GM12878 (cell line): Measurements from ENCODE around the gene SETBP1. TPM values are rescaled to one million over a fixed set of nuclear protein-coding genes. Genes with fewer than 3 reads are reported as not detected.
A peak's percentile ranks its signal among the peaks of the same experiment; 100 is the strongest.

Experiments used
- ATAC-seq: fragments of 200-7000 bp; cut with Tn5 transposase; 3 replicates; pipeline ENCODE4 v1.9.1; 2020; ENCODE audit warnings: mild to moderate bottlenecking, moderate library complexity
- BruUV-seq: library from RNA; stranded (reverse); fragments of 400-500 nt; replicated peaks from 2 replicates; lab custom pipeline; 2021; lab: Mats Ljungman, UMichigan
- CTCF ChIA-PET: fragments of 300-600 bp; sonication (Branson Sonifier 250); formaldehyde crosslinking; extraction: SDS; loops from one replicate; lab custom pipeline; 2021; ENCODE audit warnings: inconsistent platforms; lab: Yijun Ruan, JAX
- POLR2A ChIA-PET: fragments of 350-600 bp; formaldehyde crosslinking; extraction: SDS; loops from one replicate; lab custom pipeline; 2021; ENCODE audit warnings: inconsistent platforms; lab: Charles Lee
- RAD21 ChIA-PET: fragments of 300-600 bp; sonication (Branson Sonifier 250); formaldehyde crosslinking; loops from one replicate; lab custom pipeline; 2023; ENCODE audit warnings: antibody characterized with exemption; ENCODE audit not compliant: unreplicated experiment; lab: Charles Lee
- SMC1A ChIA-PET: fragments of 300-600 bp; sonication (Branson Sonifier 250); formaldehyde crosslinking; loops from one replicate; lab custom pipeline; 2023; ENCODE audit not compliant: unreplicated experiment, uncharacterized antibody; lab: Charles Lee
- DNase-seq: peaks from one replicate; pipeline ENCODE4 v3.0.0-alpha.2; 2011; ENCODE audit warnings: low read depth, low spot score
- FAIRE-seq: peaks from 3 replicates; lab custom pipeline; 2011; peaks lifted over from hg19 to GRCh38; lab: Jason Lieb, UNC
- H2AFZ ChIP-seq: 2 replicates; pipeline ENCODE4 v1.6.0; 2011; ENCODE audit warnings: low read depth, low read length, control low read depth; ENCODE audit not compliant: control insufficient read depth
- H3K27ac ChIP-seq: 2 replicates; pipeline ENCODE4 v1.5.1; 2011; ENCODE audit warnings: control low read depth; ENCODE audit not compliant: control insufficient read depth, insufficient read depth
- H3K27me3 ChIP-seq, 2 experiments: replicated peaks in 1 of 2; 2 replicates each; pipeline versions ENCODE4 v1.6.0 to v1.6.1; 2011; ENCODE audit warnings: low read length in 1 of 2; ENCODE audit not compliant: control insufficient read depth in 2 of 2, insufficient read depth in 2 of 2
- H3K36me3 ChIP-seq, 2 experiments: 2 replicates each; pipeline ENCODE4 v1.5.1; 2011; ENCODE audit warnings: low read length in 1 of 2; ENCODE audit not compliant: control insufficient read depth in 2 of 2, insufficient read depth in 2 of 2
- H3K4me1 ChIP-seq: 2 replicates; pipeline ENCODE4 v1.6.1; 2011; ENCODE audit warnings: mild to moderate bottlenecking, low read length, moderate library complexity, mixed read lengths; ENCODE audit not compliant: control insufficient read depth, insufficient read depth
- H3K4me2 ChIP-seq: 2 replicates; pipeline ENCODE4 v1.6.0; 2011; ENCODE audit warnings: control low read depth; ENCODE audit not compliant: control insufficient read depth, insufficient read depth
- H3K4me3 ChIP-seq: fragments of 200-600 bp; sonication (generic); 2 replicates; pipeline ENCODE4 v1.5.1; 2016
- H3K79me2 ChIP-seq: 2 replicates; pipeline ENCODE4 v1.6.0; 2011; ENCODE audit warnings: low read length; ENCODE audit not compliant: control insufficient read depth, insufficient read depth
- H3K9ac ChIP-seq: 2 replicates; pipeline ENCODE4 v1.8.0; 2011; ENCODE audit warnings: low read length, control low read depth, mixed read lengths; ENCODE audit not compliant: control insufficient read depth, insufficient read depth
- H3K9me3 ChIP-seq: replicated peaks from 3 replicates; pipeline ENCODE4 v1.5.1; 2011; ENCODE audit warnings: mild to moderate bottlenecking, low read length; ENCODE audit not compliant: control insufficient read depth, insufficient read depth
- H4K20me1 ChIP-seq: 2 replicates; pipeline ENCODE4 v1.6.0; 2011; ENCODE audit not compliant: control insufficient read depth, insufficient read depth
- BCL3 ChIP-seq: IDR thresholded peaks from 2 replicates; pipeline ENCODE4 v1.6.1; 2011; ENCODE audit warnings: borderline replicate concordance, low read depth, mild to moderate bottlenecking, moderate library complexity, low read length; ENCODE audit not compliant: insufficient read depth, poor library complexity, severe bottlenecking
- CEBPZ ChIP-seq: fragments of 150-350 bp; IDR thresholded peaks from 2 replicates; pipeline ENCODE4 v1.6.1; 2016; ENCODE audit warnings: low read depth, low read length
- E2F4 ChIP-seq: IDR thresholded peaks from 2 replicates; pipeline ENCODE4 v1.6.1; 2012; ENCODE audit warnings: low read depth, low read length, improper control_type of control experiment
- HCFC1 ChIP-seq: fragments of 150-350 bp; IDR thresholded peaks from 2 replicates; pipeline ENCODE4 v1.6.1; 2014; ENCODE audit warnings: low read length
- HDAC6 ChIP-seq: fragments of 200-600 bp; sonication (generic); IDR thresholded peaks from one replicate; pipeline ENCODE4 v1.8.0; 2017; ENCODE audit warnings: antibody characterized with exemption; ENCODE audit not compliant: unreplicated experiment
- JUNB ChIP-seq: IDR thresholded peaks from 2 replicates; pipeline ENCODE4 v1.6.1; 2016; ENCODE audit warnings: antibody characterized with exemption, mild to moderate bottlenecking
- PRDM15 ChIP-seq: fragments of 450-650 bp; formaldehyde crosslinking; IDR thresholded peaks from 2 replicates; pipeline ENCODE4 v1.4.0; 2020; ENCODE audit warnings: mild to moderate bottlenecking, moderate library complexity
- TARDBP ChIP-seq: IDR thresholded peaks from 2 replicates; pipeline ENCODE4 v1.6.1; 2016; ENCODE audit warnings: borderline replicate concordance
- YBX1 ChIP-seq: fragments of 450-650 bp; IDR thresholded peaks from 2 replicates; pipeline ENCODE4 v1.6.1; 2016; ENCODE audit warnings: antibody characterized with exemption
- ZNF622 ChIP-seq: fragments of 450-650 bp; IDR thresholded peaks from 2 replicates; pipeline ENCODE4 v1.6.1; 2017; ENCODE audit warnings: mild to moderate bottlenecking, inconsistent platforms
- WGBS: methylation state at CpG from one replicate; pipeline ENCODE4 v1.1.6; 2016; ENCODE audit warnings: low lambda C conversion rate; ENCODE audit not compliant: insufficient replicate concordance, insufficient coverage; ENCODE audit errors: missing lambda C conversion rate; 5-methylcytosine and 5-hydroxymethylcytosine counted together
- in situ Hi-C: fragments of 300-500 bp; cut with MboI; formaldehyde crosslinking; loops from 9 replicates; pipeline ENCODE4 v1.14.3; 2018; ENCODE audit warnings: mixed read lengths
- intact Hi-C: fragments of 100-400 bp; cut with micrococcal nuclease; formaldehyde crosslinking; loops from one replicate; pipeline ENCODE4 v1.14.2; 2022; ENCODE audit not compliant: unreplicated experiment
- polyA plus RNA-seq, 11 experiments: library from polyadenylated mRNA; depleted of rRNA in 4 of 11; unstranded in 6 of 11; stranded (reverse) in 5 of 11; fragments of >200 nt; fragmentation: Nextera tagmentation in 4 of 11; fragmentation: Illumina TruSeq in 1 of 11; extraction: Ambion mirVana in 4 of 11; extraction: Trizol in 1 of 11; gene quantifications; 1 replicate in 1 of 11; 2 replicates in 10 of 11; pipeline versions ENCODE4 v1.2.1 to v1.2.3, GENCODE V29; 2011 to 2016; ENCODE audit warnings: inconsistent platforms in 2 of 11, missing spikeins in 2 of 11, low read depth in 1 of 11
- total RNA-seq, 4 experiments: library from RNA; depleted of rRNA in 3 of 4; stranded (reverse); fragments of >200 nt in 3 of 4; fragmentation: Illumina TruSeq in 1 of 4; extraction: Trizol in 1 of 4; gene quantifications; 2 replicates each; pipeline versions ENCODE4 v1.2.1 to v1.2.3, GENCODE V29; 2013 to 2021

SETBP1 gene
- total and polyA plus RNA-seq, 10 of the 15 experiments (the other 5 are each of a cell fraction or from before 2014, with no cell fraction given): 0.99 to 29.7 (median 8.3) TPM

- TF ChIP-seq PRDM15 (CRISPR knock-in tag) (no peak), BCL3 (peak; percentile 42), YBX1 (no peak), ZNF622 (no peak)
These were observed 28.8 kb downstream of the SETBP1 start (continued) for GRCh38 chr18:44709307-44710126.

GRCh38 chr18:44710931-44711330 is 30.2 kb downstream of the SETBP1 start:
- no peak overlapping the region for H3K9ac ChIP-seq
- POLR2A ChIA-PET: interaction anchor here (0.6 to 1.0 kb wide), 3 partner anchors 23 to 168 kb away, joined by 3 to 6 read pairs (median 4); no protein-coding TSS in a partner anchor
- H3K4me3 ChIP-seq: no peak overlapping the region
- intact Hi-C loops: no loop called here
- TF ChIP-seq HDAC6: no peak
- TF ChIP-seq CEBPZ: no peak
- TF ChIP-seq HCFC1: no peak
- no peak for TF ChIP-seq TARDBP
- TF ChIP-seq JUNB: no peak
- no peak for TF ChIP-seq E2F4
- H3K27ac ChIP-seq: no peak overlapping the region
- peaks cover 31% of the 10 kb centered on the region for H3K4me1 ChIP-seq
- H3K4me2 ChIP-seq: no peak overlapping the region
- H3K9me3 ChIP-seq: no peaks in the 10 kb centered on the region
- RAD21 ChIA-PET: interaction anchor here (0.7 to 1.3 kb wide), 3 partner anchors 75 to 661 kb away, joined by 3 to 5 read pairs (median 3); no protein-coding TSS in a partner anchor
- H3K79me2 ChIP-seq: peaks cover 2% of the 10 kb centered on the region; the same call in 1 of the 2 replicates
- SMC1A ChIA-PET: interaction anchor here (0.6 to 22.0 kb wide), 6 partner anchors 10 to 202 kb away, joined by 3 to 216 read pairs (median 6); no protein-coding TSS in a partner anchor
- CTCF ChIA-PET: interaction anchor here (1.0 to 1.1 kb wide), 2 partner anchors 9 to 16 kb away, joined by 3 read pairs; no protein-coding TSS in a partner anchor
- no peaks in the 10 kb centered on the region for H3K27me3 ChIP-seq
- H3K36me3 ChIP-seq: peaks cover 0 to 2% of the 10 kb centered on the region in 2 experiments; a peak in 1 of 4 replicates
- BruUV-seq: no TSS peak
- FAIRE-seq: no peak
- H2AFZ ChIP-seq: no peak overlapping the region
- no peak for ATAC-seq
- H4K20me1 ChIP-seq: no peaks in the 10 kb centered on the region
- 97% methylated on average over 6 of the region's 8 CpGs for WGBS
- no peak for DNase-seq
- in situ Hi-C loops: no loop called here
